Measurements from ENCODE around the gene LHPP. TPM values are rescaled to one million over a fixed set of nuclear protein-coding genes. Genes with fewer than 3 reads are reported as not detected.

Gene LHPP
- total RNA-seq, 1 donor from 2014 or later = 22.9 TPM

DNA sequence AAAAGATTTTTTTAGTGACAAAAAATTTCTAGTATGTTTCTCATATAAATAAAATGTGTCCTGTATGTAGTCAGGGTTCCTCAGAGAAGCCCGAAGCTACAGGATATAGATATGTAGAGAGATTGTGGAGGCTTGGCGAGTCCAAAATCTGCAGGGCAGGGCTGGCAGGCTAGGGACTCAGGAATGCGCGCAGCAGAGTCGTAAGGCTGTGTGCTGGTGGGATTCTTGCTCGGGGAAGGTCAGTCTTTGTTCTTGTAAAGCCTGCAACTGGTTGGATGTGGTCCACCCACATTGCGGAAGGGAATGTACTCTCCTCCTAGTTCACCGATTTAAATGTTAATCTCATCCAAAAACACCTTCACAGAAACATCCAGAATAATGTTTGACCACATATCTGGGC, 30.6 kb downstream of the LHPP start:
- intact Hi-C loops (cut with micrococcal nuclease) = no loop called here
- Mint-ChIP-seq H3K36me3 (ENCODE audit: low read depth) (peaks cover 32% of the 10 kb centered on the region), H3K4me3 (no peak overlapping the region), H3K27ac (no peak overlapping the region), H3K4me1 (peaks cover 2% of the 10 kb centered on the region), H3K27me3 (no peaks in the 10 kb centered on the region), H3K9me3 (peaks cover under 1% of the 10 kb centered on the region)
- DNase-seq (no peak), ATAC-seq (ENCODE audit: low read depth) (no peak)
- ChIA-PET POLR2A (no interaction called here), CTCF (no interaction called here)
- TF ChIP-seq, protein P1, sequence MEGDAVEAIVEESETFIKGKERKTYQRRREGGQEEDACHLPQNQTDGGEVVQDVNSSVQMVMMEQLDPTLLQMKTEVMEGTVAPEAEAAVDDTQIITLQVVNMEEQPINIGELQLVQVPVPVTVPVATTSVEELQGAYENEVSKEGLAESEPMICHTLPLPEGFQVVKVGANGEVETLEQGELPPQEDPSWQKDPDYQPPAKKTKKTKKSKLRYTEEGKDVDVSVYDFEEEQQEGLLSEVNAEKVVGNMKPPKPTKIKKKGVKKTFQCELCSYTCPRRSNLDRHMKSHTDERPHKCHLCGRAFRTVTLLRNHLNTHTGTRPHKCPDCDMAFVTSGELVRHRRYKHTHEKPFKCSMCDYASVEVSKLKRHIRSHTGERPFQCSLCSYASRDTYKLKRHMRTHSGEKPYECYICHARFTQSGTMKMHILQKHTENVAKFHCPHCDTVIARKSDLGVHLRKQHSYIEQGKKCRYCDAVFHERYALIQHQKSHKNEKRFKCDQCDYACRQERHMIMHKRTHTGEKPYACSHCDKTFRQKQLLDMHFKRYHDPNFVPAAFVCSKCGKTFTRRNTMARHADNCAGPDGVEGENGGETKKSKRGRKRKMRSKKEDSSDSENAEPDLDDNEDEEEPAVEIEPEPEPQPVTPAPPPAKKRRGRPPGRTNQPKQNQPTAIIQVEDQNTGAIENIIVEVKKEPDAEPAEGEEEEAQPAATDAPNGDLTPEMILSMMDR (IDR thresholded peaks at IDR 0.05) = no peak

DNA sequence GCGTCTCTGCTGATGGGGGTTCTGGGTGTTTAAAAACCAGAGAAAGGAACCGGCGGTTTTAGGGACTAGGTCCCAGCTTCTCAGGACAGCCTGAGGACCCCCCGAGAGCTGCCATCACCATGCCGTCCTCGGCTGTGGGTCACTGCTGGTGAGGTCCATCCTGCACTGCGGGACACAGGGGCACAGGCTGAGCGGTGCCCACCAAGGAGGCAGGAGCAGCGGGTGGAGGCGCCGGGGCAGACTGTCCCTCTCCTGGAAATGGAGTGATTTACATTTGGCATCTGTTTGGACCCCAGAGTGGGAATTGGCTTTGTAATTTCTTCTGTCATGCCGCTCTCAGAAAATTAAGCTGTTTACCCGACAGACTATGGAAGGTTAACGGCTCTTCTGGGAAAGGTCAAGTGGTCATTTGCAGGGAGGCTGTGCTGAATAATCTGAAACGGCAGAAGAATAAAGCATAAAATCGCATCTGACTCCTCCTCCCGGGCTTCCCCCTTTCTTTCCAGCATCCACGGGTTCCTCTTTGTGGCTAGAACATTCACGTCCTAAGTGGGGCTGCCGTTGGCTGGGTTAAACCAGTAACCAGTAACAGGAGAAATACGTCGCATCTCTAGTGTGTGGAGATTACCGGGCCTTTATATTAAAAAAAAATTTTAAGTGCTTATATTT, 31.7 kb downstream of the LHPP start:
- intact Hi-C loops (cut with micrococcal nuclease) = no loop called here
- H3K36me3 Mint-ChIP-seq (ENCODE audit: low read depth) = peaks cover 33% of the 10 kb centered on the region
- H3K9me3 Mint-ChIP-seq = no peaks in the 10 kb centered on the region
- DNase-seq = no peak
- ATAC-seq (ENCODE audit: low read depth) = no peak
- POLR2A ChIA-PET = no interaction called here
- H3K4me1 Mint-ChIP-seq = peaks cover 2% of the 10 kb centered on the region
- CTCF ChIA-PET = no interaction called here
- H3K27me3 Mint-ChIP-seq = no peaks in the 10 kb centered on the region
- TF ChIP-seq, protein P1 (IDR thresholded peaks at IDR 0.05) = no peak
- H3K27ac Mint-ChIP-seq = no peak overlapping the region
- H3K4me3 Mint-ChIP-seq = no peak overlapping the region

DNA sequence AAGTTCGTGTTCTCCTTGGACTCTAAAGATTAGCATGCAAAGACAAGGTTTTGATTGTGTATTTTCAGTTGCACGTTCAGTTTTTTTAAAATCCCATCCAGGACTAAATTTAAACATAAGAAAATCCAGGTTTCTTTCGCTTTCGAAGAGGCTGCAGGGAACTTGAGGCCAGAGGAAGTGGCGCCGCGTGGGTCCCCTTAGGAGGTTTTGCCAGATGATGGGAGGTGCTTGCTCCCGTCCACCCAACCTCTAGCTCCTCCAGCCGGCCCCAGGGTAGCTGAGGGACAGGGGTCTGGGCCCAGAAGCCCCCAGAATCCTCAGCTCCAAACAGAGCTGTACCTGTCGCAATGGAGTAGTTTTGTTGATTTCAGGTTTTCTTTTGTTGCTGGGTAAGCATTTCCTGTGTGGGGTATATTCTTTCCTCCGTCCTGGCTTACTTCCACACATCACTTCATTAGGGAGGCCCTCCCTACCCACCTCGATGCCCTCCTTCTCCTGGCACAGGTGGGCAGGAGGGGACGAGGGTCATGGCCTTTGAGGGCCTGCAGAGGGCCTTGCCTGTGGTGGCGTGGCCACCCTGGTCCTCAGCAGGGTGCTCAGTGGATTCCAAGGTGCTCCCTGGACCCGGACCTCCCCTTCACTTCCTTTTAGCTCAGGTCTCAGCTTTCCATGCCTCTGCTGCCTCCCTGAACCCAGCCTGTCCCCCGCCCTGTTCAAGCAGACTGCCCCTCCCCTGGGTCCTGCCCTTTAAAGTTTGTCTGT, 32.6 kb downstream of the LHPP start:
- no peaks in the 10 kb centered on the region for H3K27me3 Mint-ChIP-seq
- no peak for DNase-seq

DNA sequence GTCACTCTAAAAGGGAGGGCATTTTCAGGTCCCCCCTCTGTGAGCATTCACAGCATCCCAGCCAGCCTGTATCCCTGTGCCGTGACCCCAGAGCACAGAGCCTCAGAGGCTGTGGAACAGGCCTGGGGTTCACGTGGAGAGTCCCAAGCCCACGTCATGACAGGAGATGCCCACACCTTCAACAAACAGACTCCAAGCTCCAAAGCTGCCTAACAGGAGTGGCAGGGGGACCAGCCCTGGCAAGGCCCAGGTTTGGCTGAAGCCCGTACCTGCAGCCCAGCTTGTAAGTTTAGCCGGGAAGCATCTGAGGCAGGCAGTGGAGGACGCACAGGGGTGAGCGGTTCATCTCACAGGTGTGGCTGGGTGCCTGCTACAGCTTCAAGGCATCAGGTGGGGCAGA, 33.5 kb downstream of the LHPP start:
- no peak overlapping the region for H3K4me3 Mint-ChIP-seq
- H3K4me1 Mint-ChIP-seq = peaks cover 2% of the 10 kb centered on the region
- peaks cover 26% of the 10 kb centered on the region for H3K36me3 Mint-ChIP-seq (ENCODE audit: low read depth)
- intact Hi-C loops (cut with micrococcal nuclease) = no loop called here
- ChIA-PET POLR2A (interaction anchor here (1.2 kb wide), 1 partner anchor 34 kb away, joined by 3 read pairs; the partner anchor contains the start of gene LHPP), CTCF (no interaction called here)
- H3K27ac Mint-ChIP-seq = no peak overlapping the region
- TF ChIP-seq, protein P1 (IDR thresholded peaks at IDR 0.05) = no peak
- H3K9me3 Mint-ChIP-seq = no peaks in the 10 kb centered on the region
- ATAC-seq (ENCODE audit: low read depth) (no peak), DNase-seq (no peak)
- H3K27me3 Mint-ChIP-seq = no peaks in the 10 kb centered on the region

More for the DNA sequence above, 32.6 kb downstream of the LHPP start:
- H3K27ac Mint-ChIP-seq = no peak overlapping the region
- H3K36me3 Mint-ChIP-seq (ENCODE audit: low read depth) = peaks cover 26% of the 10 kb centered on the region
- TF ChIP-seq, protein P1 (IDR thresholded peaks at IDR 0.05) = no peak
- ChIA-PET CTCF (no interaction called here), POLR2A (interaction anchor here (1.2 kb wide), 1 partner anchor 33 kb away, joined by 3 read pairs; the partner anchor contains the start of gene LHPP)
- intact Hi-C loops (cut with micrococcal nuclease) = no loop called here
- H3K4me3 Mint-ChIP-seq = no peak overlapping the region
- H3K9me3 Mint-ChIP-seq = no peaks in the 10 kb centered on the region
- peaks cover 2% of the 10 kb centered on the region for H3K4me1 Mint-ChIP-seq
- ATAC-seq (ENCODE audit: low read depth) = no peak

DNA sequence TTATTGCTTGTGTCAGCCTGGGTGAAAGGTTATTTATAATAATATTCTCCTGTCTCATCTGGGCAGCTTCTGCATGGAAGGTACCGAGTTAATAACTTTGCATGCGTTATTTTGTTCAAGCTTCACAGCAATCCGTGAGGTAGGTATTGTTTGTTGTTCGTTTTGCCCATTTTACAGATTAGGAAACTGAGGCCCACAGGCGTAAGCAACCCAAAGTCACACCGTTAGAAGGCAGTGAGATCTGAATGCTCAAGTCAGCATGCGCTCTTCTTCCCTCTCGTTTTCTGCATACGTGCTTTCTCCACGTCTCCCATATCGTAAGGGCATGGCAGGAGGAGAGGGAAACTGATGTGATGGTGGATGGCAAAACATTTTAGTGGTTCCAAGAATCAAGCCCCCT, 34.1 kb downstream of the LHPP start:
- Mint-ChIP-seq H3K4me1 (peaks cover 2% of the 10 kb centered on the region), H3K27me3 (no peaks in the 10 kb centered on the region), H3K36me3 (ENCODE audit: low read depth) (peaks cover 30% of the 10 kb centered on the region), H3K4me3 (no peak overlapping the region), H3K9me3 (peaks cover under 1% of the 10 kb centered on the region), H3K27ac (no peak overlapping the region)
- CTCF ChIA-PET = no interaction called here
- DNase-seq (no peak), ATAC-seq (ENCODE audit: low read depth) (no peak)
- POLR2A ChIA-PET = interaction anchor here (1.2 kb wide), 1 partner anchor 34 kb away, joined by 3 read pairs; the partner anchor contains the start of gene LHPP
- intact Hi-C loops (cut with micrococcal nuclease) = no loop called here
- TF ChIP-seq, protein P1 (IDR thresholded peaks at IDR 0.05) = no peak

All from activated B cell treated with CpG ODN at 0.5 μM for 24 hours (primary cell).